Thoracic aorta (tissue), 2 donors: ENCODE results near the gene SEC14L3. TPM values are rescaled to one million over a fixed set of nuclear protein-coding genes. Genes with fewer than 3 reads are reported as not detected.
"Not testable (repeated sequence)": the region's sequence is repeated elsewhere in the genome, so short reads cannot be mapped to it uniquely, and the experiment has no call there.

Source experiments
- ATAC-seq: fragments of 150-250 bp; one replicate; pipeline ENCODE4 v1.8.0; 2017; ENCODE audit warnings: low read depth; ENCODE audit not compliant: insufficient number of reproducible peaks, low FRiP score
- DNase-seq: peaks from one replicate; pipeline ENCODE4 v3.0.0-alpha.2; 2020; ENCODE audit warnings: low spot score
- H3K27ac ChIP-seq, 2 donors: fragments of 200-600 bp; sonication (generic); 1 replicate in 1 of 2; 2 replicates in 1 of 2; pipeline ENCODE4 v1.5.1; 2016; ENCODE audit warnings: mild to moderate bottlenecking in 2 of 2, moderate library complexity in 2 of 2
- H3K27me3 ChIP-seq: fragments of 200-600 bp; sonication (generic); replicated peaks from 2 replicates; pipeline ENCODE4 v1.6.0; 2016; ENCODE audit warnings: mild to moderate bottlenecking; ENCODE audit not compliant: insufficient read depth
- H3K36me3 ChIP-seq: fragments of 200-600 bp; sonication (generic); one replicate; pipeline ENCODE4 v1.5.1; 2016
- H3K4me1 ChIP-seq, 2 donors: fragments of 200-600 bp; sonication (generic); 1 replicate in 1 of 2; 2 replicates in 1 of 2; pipeline versions ENCODE4 v1.5.1 to v1.6.0; 2016; ENCODE audit warnings: low read depth in 2 of 2, mild to moderate bottlenecking in 1 of 2; ENCODE audit not compliant: control insufficient read depth in 1 of 2
- H3K4me3 ChIP-seq: fragments of 200-600 bp; sonication (generic); 2 replicates; pipeline ENCODE4 v1.5.1; 2016; ENCODE audit warnings: mild to moderate bottlenecking
- H3K9me3 ChIP-seq: fragments of 200-600 bp; sonication (generic); 2 replicates; pipeline ENCODE4 v1.5.1; 2016
- CTCF ChIP-seq: fragments of 200-600 bp; sonication (generic); IDR thresholded peaks from one replicate; pipeline ENCODE4 v1.5.1; 2019; ENCODE audit warnings: antibody characterized with exemption
- total RNA-seq, 2 donors: library from RNA; depleted of rRNA; stranded (reverse); fragments of >200 nt; gene quantifications; one replicate each; pipeline versions ENCODE4 v1.1.0 to v1.2.3, GENCODE V29; 2016

SEC14L3 gene
- total RNA-seq, 2 donors from 2014 or later = not detected

GRCh38 chr22:30457981-30458380, 13.8 kb downstream of the SEC14L3 start:
- TF ChIP-seq CTCF = no peak
- no peaks in the 10 kb centered on the region for H3K4me1 ChIP-seq
- H3K9me3 ChIP-seq = no peaks in the 10 kb centered on the region
- DNase-seq = no peak
- ATAC-seq = no peak
- no peak overlapping the region for H3K27ac ChIP-seq
- H3K36me3 ChIP-seq = no peaks in the 10 kb centered on the region
- H3K4me3 ChIP-seq = no peak overlapping the region
- no peaks in the 10 kb centered on the region for H3K27me3 ChIP-seq

DNA sequence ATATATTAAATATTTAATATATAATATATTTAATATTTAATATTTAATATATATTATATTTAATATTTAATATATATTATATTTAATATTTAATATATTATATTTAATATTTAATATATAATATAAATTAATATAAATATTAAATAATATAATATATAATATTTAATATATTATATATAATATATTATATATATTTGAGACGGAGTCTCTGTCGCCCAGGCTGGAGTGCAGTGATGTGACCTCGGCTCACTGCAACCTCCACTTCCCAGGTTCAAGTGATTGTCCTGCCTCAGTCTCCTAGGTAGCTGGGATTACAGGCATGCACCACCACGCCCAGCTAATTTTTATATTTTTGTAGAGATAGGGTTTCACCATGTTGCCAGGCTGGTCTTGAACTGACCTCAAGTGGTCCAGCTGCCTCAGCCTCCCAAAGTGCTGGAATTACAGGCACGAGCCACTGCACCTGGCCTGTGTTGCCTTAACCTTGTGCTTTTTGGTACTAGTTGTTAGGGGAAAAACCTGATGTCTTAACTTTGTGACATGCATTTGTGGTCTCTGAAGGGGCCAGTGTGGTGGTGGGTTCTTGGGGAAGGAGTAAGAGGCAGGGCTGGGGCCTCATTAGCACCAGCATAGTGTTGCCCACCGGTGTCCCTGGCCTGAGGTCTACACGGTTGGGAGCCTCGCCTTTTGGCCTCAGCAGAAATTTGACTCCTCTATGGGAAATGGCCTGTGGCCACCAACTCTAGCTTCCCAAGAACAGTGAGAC, 16.6 kb downstream of the SEC14L3 start:
- no peak overlapping the region for H3K4me3 ChIP-seq
- no peaks in the 10 kb centered on the region for H3K27me3 ChIP-seq
- TF ChIP-seq CTCF = no peak
- no peaks in the 10 kb centered on the region for H3K4me1 ChIP-seq
- no peak for DNase-seq
- no peaks in the 10 kb centered on the region for H3K36me3 ChIP-seq
- H3K9me3 ChIP-seq = no peaks in the 10 kb centered on the region
- ATAC-seq = no peak
- H3K27ac ChIP-seq = no peak overlapping the region

DNA sequence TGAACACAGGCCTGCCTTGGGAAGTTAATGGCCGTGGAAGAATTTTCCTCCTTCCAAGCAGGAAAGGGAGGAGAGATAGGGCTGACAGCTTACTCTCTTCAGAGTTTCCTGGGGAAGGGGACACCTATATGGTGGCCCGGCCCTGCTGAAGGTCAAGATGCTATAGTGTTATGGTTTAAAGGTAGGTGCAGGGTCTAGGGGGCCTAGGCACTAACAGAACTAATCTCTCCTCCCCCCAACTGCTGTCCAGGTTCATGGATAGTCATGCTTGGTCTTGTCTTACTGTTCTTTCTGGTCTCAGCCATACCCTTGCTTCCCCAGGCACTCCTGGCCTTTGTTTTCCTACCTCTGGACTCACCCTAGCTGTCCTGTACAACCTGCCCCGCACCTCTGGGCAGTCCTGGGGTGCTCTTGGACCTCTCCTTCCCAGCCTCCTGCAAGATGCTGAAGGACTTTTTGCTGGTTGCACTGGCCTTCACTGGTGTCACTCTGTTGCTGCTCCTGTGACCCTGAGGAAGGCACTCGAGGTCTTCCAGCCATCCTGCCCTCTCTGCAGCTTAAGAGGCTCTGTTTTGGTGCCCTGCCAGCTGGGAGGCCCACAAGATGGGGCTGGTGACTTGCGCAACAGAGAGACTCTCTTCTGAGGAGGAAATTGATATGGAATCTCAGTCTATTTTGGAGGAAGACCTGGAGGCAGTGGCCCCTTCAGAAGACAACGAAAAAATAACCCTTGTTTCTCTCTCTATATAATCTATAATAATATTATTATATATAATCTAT, 17.9 kb downstream of the SEC14L3 start:
- ATAC-seq = no peak
- no peaks in the 10 kb centered on the region for H3K36me3 ChIP-seq
- no peaks in the 10 kb centered on the region for H3K27me3 ChIP-seq
- no peak overlapping the region for H3K27ac ChIP-seq
- H3K4me3 ChIP-seq = no peak overlapping the region
- DNase-seq = no peak
- no peaks in the 10 kb centered on the region for H3K4me1 ChIP-seq
- TF ChIP-seq CTCF = no peak
- no peaks in the 10 kb centered on the region for H3K9me3 ChIP-seq

DNA sequence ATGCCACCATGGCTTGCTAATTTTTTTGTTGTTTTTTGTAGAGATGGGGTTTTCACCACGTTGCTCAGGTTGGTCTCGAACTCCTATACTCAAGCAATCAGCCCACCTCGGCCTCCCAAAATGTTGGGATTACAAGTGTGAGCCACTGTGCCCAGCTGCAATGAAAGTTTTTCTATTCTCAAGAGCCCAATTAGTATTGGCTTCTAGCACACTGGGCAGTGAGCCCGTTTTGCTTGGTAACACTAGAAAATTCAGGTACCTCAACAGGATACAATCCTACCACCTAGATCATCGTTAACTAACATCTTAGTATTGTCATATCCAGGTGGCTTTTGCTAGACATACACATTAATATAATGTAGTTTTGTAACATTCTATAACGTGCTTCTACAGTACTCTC, 19.0 kb downstream of the SEC14L3 start:
- H3K27me3 ChIP-seq = no peaks in the 10 kb centered on the region
- no peak for ATAC-seq
- no peak overlapping the region for H3K4me3 ChIP-seq

DNA sequence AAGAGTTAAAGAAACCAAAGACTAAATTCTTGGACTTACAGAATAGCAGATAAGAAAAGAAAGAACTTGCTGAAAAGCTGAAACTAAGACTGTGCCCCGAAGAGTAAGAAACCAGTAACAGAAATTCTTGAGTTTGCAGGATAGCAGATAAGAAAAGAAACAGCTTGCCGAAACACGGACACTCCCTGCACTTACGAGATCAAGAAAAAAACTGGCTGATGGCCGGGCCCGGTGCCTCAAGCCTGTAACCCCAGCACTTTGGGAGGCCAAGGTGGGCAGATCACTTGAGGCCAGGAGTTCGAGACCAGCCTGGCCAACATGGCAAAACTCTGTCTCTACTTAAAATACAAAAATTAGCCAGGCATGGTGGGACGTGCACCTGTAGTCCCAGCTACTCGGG, 20.3 kb downstream of the SEC14L3 start:
- H3K9me3 ChIP-seq, H3K4me1 ChIP-seq, DNase-seq, H3K27ac ChIP-seq, H3K36me3 ChIP-seq, ATAC-seq, H3K27me3 ChIP-seq, H3K4me3 ChIP-seq: not testable (repeated sequence)

More for the DNA sequence above, 19.0 kb downstream of the SEC14L3 start:
- Histone ChIP-seq H3K36me3 (no peaks in the 10 kb centered on the region), H3K27ac (no peak overlapping the region), H3K4me1 (no peaks in the 10 kb centered on the region), H3K9me3 (no peaks in the 10 kb centered on the region)
- TF ChIP-seq CTCF = no peak
- DNase-seq = no peak
